CD4-positive, alpha-beta T cell treated with Interleukin-6 at 100 ng/mL for 8 hours (primary cell): ENCODE results near the gene ST6GAL2.

Experiments used
- DNase-seq: peaks from one replicate; pipeline ENCODE4 v3.0.0-alpha.2; 2020; ENCODE audit warnings: mixed read lengths, low spot score

Gene ST6GAL2

GRCh38 chr2:106827158-106827557 is 58.8 kb downstream of the ST6GAL2 start:
- no peak for DNase-seq

DNA sequence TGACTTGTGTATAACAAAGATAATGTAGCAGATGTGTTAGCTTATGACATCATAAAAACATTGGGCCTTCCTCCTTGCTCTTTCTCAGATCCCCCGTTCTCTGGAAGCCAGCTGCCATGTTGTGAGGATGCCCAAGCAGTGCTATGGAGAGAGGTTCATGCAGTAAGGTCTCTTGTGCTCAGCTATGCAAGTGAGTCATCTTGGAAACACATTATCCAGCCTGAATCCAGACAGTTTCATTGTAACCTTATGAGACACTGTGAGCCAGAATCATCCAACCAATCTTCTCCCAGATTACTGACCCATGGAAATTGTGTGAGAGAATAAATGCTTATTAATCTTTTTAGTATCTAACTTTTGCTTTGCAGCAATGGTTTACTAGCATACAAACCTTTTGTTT is 60.8 kb downstream of the ST6GAL2 start:
- DNase-seq, result no peak

DNA sequence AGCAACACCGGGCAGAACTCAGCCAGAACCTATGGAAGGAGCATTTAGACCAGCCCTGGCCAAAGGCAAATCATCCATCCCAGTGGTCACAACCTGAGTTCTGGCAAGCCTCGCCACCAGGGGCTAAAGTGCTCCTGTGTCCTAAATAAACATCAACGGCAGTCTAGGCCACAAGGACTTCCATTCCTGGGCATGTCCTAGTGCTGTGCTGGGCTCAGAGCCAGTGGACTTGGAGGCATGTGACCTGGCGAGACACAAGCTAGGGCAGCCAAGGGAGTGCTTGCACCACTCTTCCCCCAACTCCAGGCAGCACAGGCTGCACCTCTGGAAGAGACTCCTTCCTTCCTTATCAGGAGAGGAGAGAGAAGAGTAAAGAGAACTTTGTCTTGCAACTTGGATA is 69.0 kb downstream of the ST6GAL2 start:
- DNase-seq, result no peak

GRCh38 chr2:106812841-106813240 is 73.1 kb downstream of the ST6GAL2 start:
- DNase-seq, result no peak

DNA sequence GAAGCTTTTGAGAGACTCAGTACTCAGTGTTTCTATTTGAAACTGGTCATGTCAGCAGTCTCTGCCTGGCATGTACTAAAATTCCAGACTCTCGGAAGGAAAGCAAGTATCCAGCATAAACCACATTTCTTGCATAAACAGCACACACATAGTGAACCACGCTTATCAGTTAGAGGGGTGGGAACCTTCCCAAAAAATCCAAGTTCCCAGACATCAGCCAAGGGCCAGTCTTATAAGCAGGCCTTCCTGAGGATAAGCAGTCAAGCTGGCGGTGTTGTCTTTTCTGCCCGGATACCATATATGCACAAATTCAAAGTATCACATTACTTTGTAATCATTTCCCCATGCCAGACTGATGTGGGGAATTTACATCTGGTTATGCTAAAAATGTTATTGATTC is 73.6 kb downstream of the ST6GAL2 start:
- DNase-seq, result no peak

DNA sequence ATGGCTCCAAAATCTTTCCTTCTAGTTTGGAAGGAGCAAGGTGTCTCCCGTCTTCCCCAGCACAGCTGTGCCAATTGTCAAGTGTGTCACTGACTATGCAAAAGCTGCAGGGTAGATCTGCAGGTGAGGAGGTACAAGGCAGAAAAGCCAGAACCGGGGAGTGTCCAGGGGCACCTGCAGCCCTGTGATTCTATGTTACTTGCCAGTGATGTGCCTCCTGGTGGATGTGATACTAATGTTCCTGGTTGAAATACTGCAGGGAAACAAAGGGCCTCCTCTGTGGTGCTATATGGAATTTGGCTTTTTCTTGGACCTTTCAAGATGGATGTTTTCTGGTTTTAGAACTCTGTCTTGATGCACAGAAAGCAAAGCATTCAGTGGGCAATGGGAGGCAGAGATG is 80.3 kb downstream of the ST6GAL2 start:
- no peak for DNase-seq

GRCh38 chr2:106804161-106804560 is 81.8 kb downstream of the ST6GAL2 start:
- DNase-seq, result no peak

GRCh38 chr2:106800976-106801655 is 84.9 kb downstream of the ST6GAL2 start:
- no peak for DNase-seq

- DNase-seq, result no peak
Measured at GRCh38 chr2:106800180-106800579, 85.8 kb downstream of the ST6GAL2 start.

DNA sequence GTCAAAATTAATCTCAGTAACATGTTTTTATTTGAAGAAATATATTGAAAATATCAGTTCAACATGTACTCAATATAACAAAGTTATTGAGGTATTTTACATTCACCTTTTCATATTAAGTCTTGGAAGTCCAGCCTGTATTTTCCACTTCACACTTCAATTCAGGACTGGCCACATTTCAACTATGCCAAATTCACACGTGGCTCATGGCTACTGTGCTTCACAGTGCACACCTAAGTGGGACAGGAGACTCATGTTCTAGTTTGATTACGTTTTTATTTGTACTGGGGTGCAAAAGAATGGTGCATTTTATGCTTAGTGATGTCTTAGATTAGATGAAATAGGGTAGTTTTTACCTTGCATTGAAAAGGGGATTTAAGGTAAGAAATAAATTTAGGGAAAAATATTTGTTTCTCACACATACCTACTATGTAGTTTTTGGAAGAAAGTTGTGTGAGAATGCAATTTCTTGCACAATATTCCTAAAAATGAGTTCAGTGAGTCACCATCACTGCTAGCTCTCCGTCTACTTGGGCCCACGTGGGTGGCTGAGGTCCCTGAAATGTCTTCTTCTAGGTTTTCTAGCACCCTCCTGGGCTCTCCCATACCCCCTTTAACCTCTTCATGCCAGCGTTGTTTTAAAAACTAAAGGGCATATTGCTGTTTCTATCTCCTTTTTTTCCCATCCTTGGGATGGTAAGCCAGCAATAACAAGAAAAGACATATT is 87.0 kb downstream of the ST6GAL2 start:
- DNase-seq, result no peak

- no peak for DNase-seq
Measured at GRCh38 chr2:106797494-106797893, 88.5 kb downstream of the ST6GAL2 start.

DNA sequence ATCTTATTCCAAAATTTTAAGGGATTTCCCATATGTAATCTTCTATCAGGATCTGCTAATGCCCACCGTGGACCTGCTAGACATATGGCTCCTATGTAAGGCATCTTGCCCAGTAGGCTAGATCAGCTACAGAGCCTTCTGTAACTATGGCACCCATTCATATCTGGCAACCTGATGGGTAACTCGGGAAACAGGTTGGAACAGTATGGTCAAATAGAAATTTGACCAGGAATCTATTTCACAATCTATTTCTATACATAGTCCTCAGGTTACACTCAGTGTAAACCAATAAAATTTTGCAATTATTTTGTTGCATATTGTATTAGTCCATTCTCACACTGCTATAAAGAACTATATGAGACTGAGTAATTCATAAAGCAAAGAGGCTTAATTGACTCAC is 93.3 kb downstream of the ST6GAL2 start:
- no peak for DNase-seq

DNA sequence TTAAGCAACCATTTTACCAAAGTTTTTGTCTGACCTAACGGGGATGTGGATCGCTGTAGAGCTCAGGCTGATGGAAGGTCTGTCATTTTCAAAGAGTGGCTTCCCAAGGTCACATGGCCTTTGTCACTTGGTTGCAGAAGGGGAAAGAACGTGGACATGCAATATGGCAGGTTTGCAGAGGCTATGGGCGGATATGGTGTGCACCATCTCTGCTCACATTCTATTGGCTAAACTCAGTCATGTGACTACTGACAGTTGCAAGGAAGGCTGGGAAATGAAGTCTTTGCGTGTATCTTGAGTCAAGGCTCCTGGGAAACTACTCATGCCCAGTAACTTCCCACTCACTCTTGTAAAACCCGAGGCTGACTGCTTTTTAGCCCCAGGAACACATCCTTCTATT is 96.8 kb downstream of the ST6GAL2 start:
- DNase-seq, result no peak

GRCh38 chr2:106782681-106783080 is 103.3 kb downstream of the ST6GAL2 start:
- no peak for DNase-seq

DNA sequence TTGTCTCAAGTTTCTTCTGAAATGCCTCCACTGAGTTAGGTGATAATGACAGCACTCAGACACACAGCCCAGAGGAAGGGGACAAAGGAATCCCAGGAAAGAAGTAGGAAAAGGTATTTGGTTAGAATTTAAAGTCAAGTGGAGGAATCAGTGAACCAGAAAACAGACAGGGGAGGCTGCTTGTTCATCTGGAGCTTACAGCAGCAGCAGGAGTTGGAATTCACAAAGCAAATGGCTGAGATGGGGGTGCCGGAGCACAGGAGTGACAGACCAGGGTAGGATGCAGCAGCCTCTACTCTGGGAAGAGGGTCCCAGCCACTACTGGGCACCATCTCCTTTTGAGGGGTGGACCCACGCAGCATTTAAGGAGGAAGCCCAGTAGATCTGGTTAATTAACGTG is 104.8 kb downstream of the ST6GAL2 start:
- DNase-seq, result no peak

GRCh38 chr2:106771811-106772210 is 114.2 kb downstream of the ST6GAL2 start:
- no peak for DNase-seq

GRCh38 chr2:106770986-106771385 is 115.0 kb downstream of the ST6GAL2 start:
- DNase-seq, result no peak

DNA sequence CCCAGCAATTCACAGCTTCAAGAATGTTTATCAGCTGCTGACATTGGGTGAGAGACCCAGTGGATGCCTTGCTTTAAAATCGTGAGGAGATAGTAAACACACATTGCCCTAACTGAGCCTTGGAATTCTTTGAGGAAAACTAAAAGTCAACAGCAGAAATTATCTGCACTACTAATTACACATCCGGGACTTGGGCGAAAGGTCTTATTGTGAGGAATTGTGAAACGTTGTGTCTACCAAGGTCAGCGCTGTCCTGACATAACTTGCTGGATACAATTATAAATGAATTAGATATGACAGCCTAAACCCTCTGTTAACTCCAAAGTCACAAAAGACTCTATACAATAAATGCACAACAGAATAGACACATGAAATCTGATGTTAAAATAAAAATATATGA is 121.4 kb downstream of the ST6GAL2 start:
- no peak for DNase-seq

DNA sequence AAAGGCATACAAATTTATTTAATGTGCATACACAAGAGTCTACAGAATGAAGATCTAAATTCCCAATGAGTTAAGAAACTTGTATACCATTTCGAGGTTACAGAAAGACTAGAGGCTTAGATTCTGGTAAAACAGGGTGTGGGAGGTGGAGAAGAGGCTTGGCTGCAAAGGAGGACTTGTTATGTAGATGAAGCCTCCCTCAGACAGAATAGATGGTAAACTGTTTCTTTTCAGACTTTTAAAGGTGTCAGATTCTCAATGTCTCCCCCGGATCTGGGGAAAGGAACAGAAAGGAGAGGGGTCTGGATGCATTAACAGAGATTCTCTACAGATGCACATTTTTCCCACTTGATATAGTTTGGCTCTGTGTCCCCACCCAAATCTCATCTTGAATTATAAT is 126.0 kb downstream of the ST6GAL2 start:
- DNase-seq, result no peak

DNA sequence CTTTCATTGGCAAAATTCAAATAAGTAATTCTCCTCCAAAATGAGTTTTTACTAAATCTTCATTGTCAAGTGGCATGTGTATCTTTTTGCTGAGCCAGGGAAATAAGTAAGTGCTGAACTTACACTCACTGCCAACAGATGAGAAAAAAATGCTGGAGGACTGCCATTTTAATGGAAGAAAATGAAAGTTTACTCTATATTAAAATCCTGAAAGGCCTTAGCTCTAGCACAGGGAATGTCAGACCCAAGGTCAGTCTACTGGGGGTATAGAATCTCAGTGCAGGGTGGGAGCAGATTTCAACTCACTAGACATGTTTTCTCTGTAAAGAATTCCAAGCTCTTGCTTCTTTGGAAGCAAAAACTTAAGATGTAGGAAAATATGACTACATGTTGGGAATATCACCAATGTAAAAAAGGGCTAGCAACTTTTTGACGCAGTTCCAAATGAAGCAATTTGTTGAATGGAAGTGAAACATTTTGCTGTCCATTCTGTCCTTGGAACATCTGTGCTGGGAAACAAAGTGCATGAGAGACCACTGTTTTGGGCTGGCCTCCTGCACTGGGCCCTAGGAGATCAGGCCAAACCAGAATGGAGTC is 127.0 kb downstream of the ST6GAL2 start:
- no peak for DNase-seq
